Body of pancreas (tissue), 4 donors: Measurements from ENCODE around the gene TMEM229A.

ENCODE experiments used
- POLR2A ChIP-seq, 3 donors: fragments of 450-650 bp; IDR thresholded peaks; one replicate each; pipeline ENCODE4 v1.6.1; 2016; ENCODE audit warnings: antibody characterized with exemption in 3 of 3, mild to moderate bottlenecking in 2 of 3
- TF ChIP-seq, protein P1 (sequence below), 7 experiments: fragments of 450-650 bp in 4 of 7; fragments of 200-600 bp in 3 of 7; sonication (generic) in 3 of 7; IDR thresholded peaks; one replicate each; pipeline ENCODE4 v1.5.1; 2016 to 2019; ENCODE audit warnings: antibody characterized with exemption in 7 of 7

DNA sequence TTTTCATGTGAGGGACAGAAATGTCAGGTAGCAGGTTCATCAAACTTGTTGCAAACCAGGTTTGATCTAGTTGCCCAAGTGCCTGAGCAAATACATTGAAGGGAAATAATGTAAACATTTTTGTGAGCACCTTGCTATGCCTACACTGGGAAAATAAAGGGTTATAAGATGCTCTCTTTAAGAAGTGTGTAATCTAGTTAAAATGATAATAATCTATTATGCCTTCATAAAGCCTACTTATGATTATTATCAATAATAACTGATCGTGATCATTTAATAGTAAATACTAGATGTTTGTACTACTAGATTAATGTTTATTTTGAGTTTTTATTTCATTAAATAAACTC, 1.9 kb upstream of the TMEM229A start:
- TF ChIP-seq, protein P1, sequence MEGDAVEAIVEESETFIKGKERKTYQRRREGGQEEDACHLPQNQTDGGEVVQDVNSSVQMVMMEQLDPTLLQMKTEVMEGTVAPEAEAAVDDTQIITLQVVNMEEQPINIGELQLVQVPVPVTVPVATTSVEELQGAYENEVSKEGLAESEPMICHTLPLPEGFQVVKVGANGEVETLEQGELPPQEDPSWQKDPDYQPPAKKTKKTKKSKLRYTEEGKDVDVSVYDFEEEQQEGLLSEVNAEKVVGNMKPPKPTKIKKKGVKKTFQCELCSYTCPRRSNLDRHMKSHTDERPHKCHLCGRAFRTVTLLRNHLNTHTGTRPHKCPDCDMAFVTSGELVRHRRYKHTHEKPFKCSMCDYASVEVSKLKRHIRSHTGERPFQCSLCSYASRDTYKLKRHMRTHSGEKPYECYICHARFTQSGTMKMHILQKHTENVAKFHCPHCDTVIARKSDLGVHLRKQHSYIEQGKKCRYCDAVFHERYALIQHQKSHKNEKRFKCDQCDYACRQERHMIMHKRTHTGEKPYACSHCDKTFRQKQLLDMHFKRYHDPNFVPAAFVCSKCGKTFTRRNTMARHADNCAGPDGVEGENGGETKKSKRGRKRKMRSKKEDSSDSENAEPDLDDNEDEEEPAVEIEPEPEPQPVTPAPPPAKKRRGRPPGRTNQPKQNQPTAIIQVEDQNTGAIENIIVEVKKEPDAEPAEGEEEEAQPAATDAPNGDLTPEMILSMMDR (IDR thresholded peaks at IDR 0.05), result no peak
- no peak for TF ChIP-seq POLR2A (IDR thresholded peaks at IDR 0.05)
